ENCODE measurements around the gene PDE8A. TPM values are rescaled to one million over a fixed set of nuclear protein-coding genes. Genes with fewer than 3 reads are reported as not detected.

The PDE8A gene
- total and polyA plus RNA-seq, 2 of the 4 experiments (the other 2 are of a cell fraction): 32.4 to 35.9 TPM

- Histone ChIP-seq H3K56ac (ENCODE audit: extremely low read depth, insufficient read depth, low read length) (no peak overlapping the region), H3K4me1 (ENCODE audit: control insufficient read depth, insufficient read depth, low read length) (peaks cover 6% of the 10 kb centered on the region), H4K8ac (ENCODE audit: low read depth in 2 of 2, low read length in 2 of 2) (peak overlapping the region in 1 of 2 experiments; percentile 66; a peak in 2 of 4 replicates), H3K27me3 (ENCODE audit: control insufficient read depth, insufficient read depth, low read length) (no peaks in the 10 kb centered on the region), H2AK5ac (ENCODE audit: low read depth, low read length) (peak overlapping the region; percentile 20), H3K36me3 (ENCODE audit: control insufficient read depth, insufficient read depth, low read length) (no peaks in the 10 kb centered on the region), H3K9me3 (ENCODE audit: control insufficient read depth, insufficient read depth, low read length) (peaks cover 4% of the 10 kb centered on the region), H3K4ac (ENCODE audit: low read depth, low read length) (peak overlapping the region; percentile 65; the same call in 1 of the 2 replicates), H4K91ac (ENCODE audit: insufficient read depth, low read depth, low read length) (peak overlapping the region; percentile 10; the same call in 1 of the 2 replicates), H4K20me1 (ENCODE audit: insufficient read depth, low read length) (no peaks in the 10 kb centered on the region), H4K5ac (ENCODE audit: low read depth, low read length) (no peak overlapping the region), H2BK5ac (ENCODE audit: low read depth, low read length, poor library complexity, severe bottlenecking) (peak overlapping the region; percentile 15), H3K14ac (replicated peaks; ENCODE audit: low read depth, low read length) (peak overlapping the region; percentile 73), H3K18ac (ENCODE audit: low read depth, low read length) (no peak overlapping the region; the same call in 1 of the 2 replicates), H3K4me3 (ENCODE audit: insufficient read depth, low read depth, low read length) (no peak overlapping the region), H3K4me2 (ENCODE audit: low read depth, low read length) (peak overlapping the region; percentile 9; the same call in 1 of the 2 replicates), H3K23ac (ENCODE audit: low read depth, low read length) (peak overlapping the region; percentile 74; the same call in 1 of the 2 replicates), H3K79me1 (ENCODE audit: low read depth in 1 of 2, low read length in 2 of 2) (no peaks in the 10 kb centered on the region), H2BK20ac (ENCODE audit: low read depth, low read length) (peak overlapping the region; percentile 64; the same call in 1 of the 2 replicates), H3K27ac (ENCODE audit: insufficient read depth, low read length) (0 out of 2 replicates have a peak overlapping the region, but pooled peaks have one; percentile 4), H2BK15ac (ENCODE audit: low read depth, low read length) (peak overlapping the region; percentile 29; the same call in 1 of the 3 replicates), H2AK9ac (replicated peaks; ENCODE audit: low read depth, low read length, poor library complexity) (no peak overlapping the region), H2BK120ac (ENCODE audit: low read depth, low read length) (peak overlapping the region; percentile 67), H2AFZ (replicated peaks; ENCODE audit: low read length, poor library complexity) (peak overlapping the region; percentile 83), H3K9me1 (ENCODE audit: insufficient read depth, low read length) (peaks cover 11% of the 10 kb centered on the region), H3K9ac (ENCODE audit: low read depth, low read length) (0 out of 2 replicates have a peak overlapping the region, but pooled peaks have one; percentile 7)
- peak; percentile 32 for ATAC-seq (ENCODE audit: low read depth)
- 100% methylated on average over 2 of the region's 13 CpGs; no CpG with 5 or more reads in 1 of the 2 experiments for WGBS, 2 experiments (ENCODE audit: extremely low coverage in 2 of 2, insufficient read length in 1 of 2)
- dilution Hi-C loops (cut with HindIII; ENCODE audit: low sequenced_read_pairs, unreplicated experiment) (no loop called here), in situ Hi-C loops (cut with MboI; ENCODE audit: low sequenced_read_pairs) (loop anchor here (25.0 kb wide), 1 partner anchor 327 kb away; no protein-coding TSS in a partner anchor), intact Hi-C loops (cut with micrococcal nuclease) (no loop called here)
- ChIA-PET CTCF (no interaction called here), POLR2A (ENCODE audit: unreplicated experiment) (no interaction called here)
- no peak for DNase-seq
- BruUV-seq (replicated peaks): no TSS peak
- TF ChIP-seq FOS (IDR thresholded peaks at IDR 0.05; ENCODE audit: low read depth, low read length) (no peak), MAZ (IDR thresholded peaks at IDR 0.05; ENCODE audit: borderline replicate concordance, low read depth, low read length) (no peak), SMC3 (IDR thresholded peaks at IDR 0.05; ENCODE audit: low read depth, low read length) (no peak), RCOR1 (IDR thresholded peaks at IDR 0.05; ENCODE audit: insufficient replicate concordance, low read length) (no peak), RAD21 (IDR thresholded peaks at IDR 0.05; ENCODE audit: low read length) (no peak), MXI1 (IDR thresholded peaks at IDR 0.05; ENCODE audit: borderline replicate concordance, low read depth, low read length) (no peak), MAFK (IDR thresholded peaks at IDR 0.05; ENCODE audit: low read depth, low read length) (no peak), RFX5 (IDR thresholded peaks at IDR 0.05; ENCODE audit: low read depth, low read length) (no peak), POLR2A (IDR thresholded peaks at IDR 0.05; ENCODE audit: low read depth, low read length) (no peak), BHLHE40 (IDR thresholded peaks at IDR 0.05; ENCODE audit: low read depth, low read length) (no peak), NFE2L2 (IDR thresholded peaks at IDR 0.05; ENCODE audit: low read depth, low read length) (no peak)
- TF ChIP-seq, protein P1, sequence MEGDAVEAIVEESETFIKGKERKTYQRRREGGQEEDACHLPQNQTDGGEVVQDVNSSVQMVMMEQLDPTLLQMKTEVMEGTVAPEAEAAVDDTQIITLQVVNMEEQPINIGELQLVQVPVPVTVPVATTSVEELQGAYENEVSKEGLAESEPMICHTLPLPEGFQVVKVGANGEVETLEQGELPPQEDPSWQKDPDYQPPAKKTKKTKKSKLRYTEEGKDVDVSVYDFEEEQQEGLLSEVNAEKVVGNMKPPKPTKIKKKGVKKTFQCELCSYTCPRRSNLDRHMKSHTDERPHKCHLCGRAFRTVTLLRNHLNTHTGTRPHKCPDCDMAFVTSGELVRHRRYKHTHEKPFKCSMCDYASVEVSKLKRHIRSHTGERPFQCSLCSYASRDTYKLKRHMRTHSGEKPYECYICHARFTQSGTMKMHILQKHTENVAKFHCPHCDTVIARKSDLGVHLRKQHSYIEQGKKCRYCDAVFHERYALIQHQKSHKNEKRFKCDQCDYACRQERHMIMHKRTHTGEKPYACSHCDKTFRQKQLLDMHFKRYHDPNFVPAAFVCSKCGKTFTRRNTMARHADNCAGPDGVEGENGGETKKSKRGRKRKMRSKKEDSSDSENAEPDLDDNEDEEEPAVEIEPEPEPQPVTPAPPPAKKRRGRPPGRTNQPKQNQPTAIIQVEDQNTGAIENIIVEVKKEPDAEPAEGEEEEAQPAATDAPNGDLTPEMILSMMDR (conservative IDR thresholded peaks at IDR 0.05; ENCODE audit: low read depth, low read length): no peak
- TF ChIP-seq, protein P2, sequence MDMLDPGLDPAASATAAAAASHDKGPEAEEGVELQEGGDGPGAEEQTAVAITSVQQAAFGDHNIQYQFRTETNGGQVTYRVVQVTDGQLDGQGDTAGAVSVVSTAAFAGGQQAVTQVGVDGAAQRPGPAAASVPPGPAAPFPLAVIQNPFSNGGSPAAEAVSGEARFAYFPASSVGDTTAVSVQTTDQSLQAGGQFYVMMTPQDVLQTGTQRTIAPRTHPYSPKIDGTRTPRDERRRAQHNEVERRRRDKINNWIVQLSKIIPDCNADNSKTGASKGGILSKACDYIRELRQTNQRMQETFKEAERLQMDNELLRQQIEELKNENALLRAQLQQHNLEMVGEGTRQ (IDR thresholded peaks at IDR 0.05; ENCODE audit: low read depth, low read length): no peak
- TF ChIP-seq, protein P3, sequence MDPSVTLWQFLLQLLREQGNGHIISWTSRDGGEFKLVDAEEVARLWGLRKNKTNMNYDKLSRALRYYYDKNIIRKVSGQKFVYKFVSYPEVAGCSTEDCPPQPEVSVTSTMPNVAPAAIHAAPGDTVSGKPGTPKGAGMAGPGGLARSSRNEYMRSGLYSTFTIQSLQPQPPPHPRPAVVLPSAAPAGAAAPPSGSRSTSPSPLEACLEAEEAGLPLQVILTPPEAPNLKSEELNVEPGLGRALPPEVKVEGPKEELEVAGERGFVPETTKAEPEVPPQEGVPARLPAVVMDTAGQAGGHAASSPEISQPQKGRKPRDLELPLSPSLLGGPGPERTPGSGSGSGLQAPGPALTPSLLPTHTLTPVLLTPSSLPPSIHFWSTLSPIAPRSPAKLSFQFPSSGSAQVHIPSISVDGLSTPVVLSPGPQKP (IDR thresholded peaks at IDR 0.05; ENCODE audit: borderline replicate concordance, low read depth, low read length): no peak
Observed at GRCh38 chr15:84960391-84961113, 21.1 kb upstream of the PDE8A start.
